GM21447 (cell line): ENCODE data around the gene CISD3.

Source experiments
- ATAC-seq: cut with Tn5 transposase; IDR thresholded peaks from one replicate; pipeline ENCODE4 v1.9.1; 2021; ENCODE audit not compliant: unreplicated experiment

Gene CISD3

DNA sequence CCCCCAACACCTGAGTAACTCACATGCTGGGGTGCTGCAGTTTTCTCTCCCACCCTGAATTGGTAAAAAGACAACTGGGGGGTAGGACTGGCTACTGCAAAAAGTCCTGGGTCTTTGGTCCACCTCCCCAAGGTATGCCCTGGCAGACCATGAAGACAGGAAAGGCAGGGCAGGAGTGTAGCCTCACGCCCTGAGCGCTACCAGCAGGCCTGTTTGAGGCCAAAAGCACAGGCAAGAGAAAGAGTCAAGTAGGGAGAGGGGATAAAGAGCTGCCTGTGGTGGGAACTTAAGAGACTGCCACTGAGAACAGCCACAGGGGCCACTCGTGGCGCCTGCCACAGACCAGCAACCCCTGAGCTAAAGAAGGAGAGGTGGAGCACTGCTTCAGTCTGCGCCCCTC lies 36.2 kb downstream of the CISD3 start:
- no peak for ATAC-seq

DNA sequence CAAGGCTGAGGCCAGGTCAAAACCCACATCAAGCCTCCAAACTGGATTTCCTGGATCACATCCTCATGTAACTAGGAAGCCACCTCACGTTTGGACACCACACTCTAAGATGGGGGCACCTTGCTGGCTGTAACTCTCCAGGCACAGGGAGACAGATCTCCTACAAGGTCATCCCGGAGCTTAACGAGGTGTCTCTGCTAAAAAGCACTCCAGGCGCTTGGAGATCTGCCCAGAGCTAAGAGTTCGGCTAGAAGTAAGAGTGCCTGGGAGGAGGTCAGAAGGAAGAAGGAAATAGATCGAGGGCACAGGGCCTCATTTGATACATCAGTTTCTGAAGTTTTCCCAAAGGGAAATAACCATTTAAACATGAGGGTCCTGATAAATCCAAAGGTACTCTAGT lies 38.3 kb downstream of the CISD3 start:
- ATAC-seq, result no peak

DNA sequence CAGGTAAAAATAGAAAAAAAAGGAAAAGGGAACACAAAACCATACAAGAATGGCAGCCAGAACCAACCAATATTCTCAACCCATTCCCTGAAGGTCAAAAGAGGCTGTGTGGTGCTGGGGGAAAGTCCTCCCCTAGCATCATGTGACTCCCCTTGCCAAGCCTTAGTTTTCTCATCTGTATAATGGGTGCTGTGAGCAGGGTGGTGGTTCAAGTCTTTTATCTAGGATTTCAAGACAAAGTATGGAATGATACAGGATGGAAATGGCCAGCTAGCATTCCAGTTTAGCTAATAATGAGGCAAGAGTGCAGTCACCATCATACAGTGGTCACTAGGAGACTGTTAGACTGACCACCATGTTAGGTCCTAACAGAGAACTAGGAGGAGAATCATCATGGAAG lies 43.1 kb downstream of the CISD3 start:
- ATAC-seq, result no peak

DNA sequence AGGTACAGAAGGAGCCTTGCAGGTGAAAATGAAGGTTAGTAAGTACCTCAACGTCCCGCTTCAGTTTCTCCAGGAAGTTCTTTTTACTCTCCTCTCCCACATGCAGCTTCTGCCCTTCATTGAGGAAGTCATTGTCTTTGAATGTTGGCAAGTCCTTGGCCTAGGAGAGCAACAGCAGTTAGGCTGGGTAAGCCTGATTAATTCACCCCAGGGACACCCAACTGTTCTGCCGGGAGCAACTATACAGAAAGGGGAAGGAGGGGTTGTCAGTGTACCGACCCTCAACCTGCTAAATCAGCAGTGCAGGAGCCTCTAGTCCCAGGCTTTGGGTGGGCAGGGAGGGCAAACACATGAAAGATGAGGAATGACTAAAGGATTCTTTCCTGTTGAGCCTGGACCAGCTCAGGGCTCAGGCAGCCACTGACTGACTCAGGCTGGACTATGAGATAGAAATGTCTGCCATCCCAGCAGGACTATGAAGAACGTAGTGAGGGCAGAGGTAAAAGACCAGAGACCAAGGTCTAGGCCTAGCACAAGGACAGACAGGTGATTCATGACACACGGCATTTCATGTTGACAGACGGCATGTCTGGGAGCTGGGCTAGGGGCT lies 47.6 kb downstream of the CISD3 start:
- ATAC-seq, result no peak

DNA sequence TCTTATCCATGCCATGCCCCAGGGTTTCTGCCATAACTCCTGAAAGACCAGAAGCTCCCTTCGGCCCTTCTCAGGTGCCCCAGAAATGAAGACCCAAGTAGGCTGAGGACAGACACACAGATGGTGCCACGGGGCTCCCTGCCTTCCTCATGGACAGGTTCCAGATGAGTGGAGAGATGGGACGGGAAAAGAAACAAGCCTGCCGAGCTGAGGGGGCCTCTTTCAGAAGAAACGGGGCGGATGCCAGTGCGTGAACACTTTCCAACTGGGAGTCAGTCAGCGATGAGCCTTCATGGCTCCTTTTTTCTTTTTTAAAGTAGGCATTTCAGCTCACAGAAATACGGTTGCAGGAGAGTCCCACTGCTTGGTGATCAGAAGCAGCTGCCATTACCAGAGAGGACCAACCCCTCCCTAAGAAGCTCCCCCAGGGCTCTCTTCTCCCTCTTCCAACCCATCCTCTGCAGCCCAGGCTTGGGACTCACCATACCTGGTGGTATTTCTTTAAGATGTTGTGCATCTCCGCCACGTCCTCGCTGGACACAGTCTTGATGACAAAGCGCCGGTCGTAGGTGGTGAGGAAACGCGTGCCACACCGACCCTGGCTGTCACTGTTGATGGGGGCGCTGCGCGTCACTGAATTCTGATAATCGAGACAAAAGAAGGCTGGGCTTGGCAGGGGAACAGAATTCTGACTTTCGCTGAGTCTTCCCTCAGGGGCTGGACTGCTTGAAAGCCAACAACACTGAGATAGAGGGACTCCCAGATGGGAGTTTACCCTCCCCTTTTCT lies 50.0 kb downstream of the CISD3 start:
- ATAC-seq, result no peak

DNA sequence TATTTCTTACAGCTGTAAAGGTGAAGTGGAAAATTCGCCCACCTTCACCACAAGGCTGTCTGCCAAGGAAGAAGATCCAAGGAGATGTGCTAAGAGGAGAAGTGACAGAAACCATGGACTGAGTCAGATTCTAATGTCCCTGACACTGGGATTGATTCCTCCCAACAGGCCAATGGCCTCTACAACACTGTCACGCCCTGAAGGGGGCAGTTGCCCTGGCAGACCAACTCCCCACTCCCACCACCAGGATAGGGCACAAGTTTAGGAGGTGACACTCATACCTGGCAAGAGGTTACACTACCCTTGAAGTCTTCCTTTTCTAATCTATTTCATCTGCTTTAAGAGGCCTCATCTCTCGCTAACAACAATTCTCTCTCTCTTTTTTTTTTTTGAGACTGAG lies 53.1 kb downstream of the CISD3 start:
- ATAC-seq, result no peak
